Colonic mucosa (tissue), 4 donors: Measurements from ENCODE around the gene THEM5. TPM values are rescaled to one million over a fixed set of nuclear protein-coding genes. Genes with fewer than 3 reads are reported as not detected.

Source experiments
- DNase-seq: peaks from one replicate; pipeline ENCODE4 v3.0.0-alpha.2; 2020
- H3K27ac ChIP-seq: fragments of 200-600 bp; one replicate; pipeline ENCODE4 v1.8.0; 2021
- H3K27me3 ChIP-seq: fragments of 200-600 bp; one replicate; pipeline ENCODE4 v1.8.0; 2021
- H3K36me3 ChIP-seq: fragments of 200-600 bp; one replicate; pipeline ENCODE4 v1.8.0; 2021
- H3K4me1 ChIP-seq: fragments of 200-600 bp; one replicate; pipeline ENCODE4 v1.8.0; 2021; ENCODE audit warnings: mild to moderate bottlenecking
- H3K4me3 ChIP-seq: fragments of 200-600 bp; one replicate; pipeline ENCODE4 v1.8.0; 2021
- H3K9ac ChIP-seq, 2 donors: one replicate each; pipeline ENCODE4 v1.7.0; 2013; ENCODE audit warnings: control low read depth in 2 of 2, low read depth in 2 of 2, low read length in 2 of 2
- H3K9me3 ChIP-seq: fragments of 200-600 bp; one replicate; pipeline ENCODE4 v1.8.0; 2021
- intact Hi-C: fragments of 100-400 bp; cut with DNase I; formaldehyde crosslinking; loops from one replicate; pipeline ENCODE4 v1.14.1; 2022
- total RNA-seq, 2 donors: library from RNA; stranded (reverse); fragmentation: NEBNext Ultra II Directional in 1 of 2; extraction: Animal tissue kit (Norgen Biotek cat#: 25700) in 1 of 2; gene quantifications; one replicate each; pipeline ENCODE4 v1.2.1, GENCODE V29; 2021
- TF ChIP-seq, protein P1 (sequence below): fragments of 200-600 bp; IDR thresholded peaks from one replicate; pipeline ENCODE4 v1.8.0; 2022; ENCODE audit warnings: antibody characterized with exemption, mild to moderate bottlenecking
- donor health status: healthy.
- donor health status: DM: no; HTN: no; CAD: no.
- donor health status: DM: no; HTN: no; CAD: no.

Gene THEM5
- total RNA-seq, 2 donors from 2014 or later = not detected

GRCh38 chr1:151833172-151833900 lies 20.2 kb downstream of the THEM5 start:
- TF ChIP-seq, protein P1, sequence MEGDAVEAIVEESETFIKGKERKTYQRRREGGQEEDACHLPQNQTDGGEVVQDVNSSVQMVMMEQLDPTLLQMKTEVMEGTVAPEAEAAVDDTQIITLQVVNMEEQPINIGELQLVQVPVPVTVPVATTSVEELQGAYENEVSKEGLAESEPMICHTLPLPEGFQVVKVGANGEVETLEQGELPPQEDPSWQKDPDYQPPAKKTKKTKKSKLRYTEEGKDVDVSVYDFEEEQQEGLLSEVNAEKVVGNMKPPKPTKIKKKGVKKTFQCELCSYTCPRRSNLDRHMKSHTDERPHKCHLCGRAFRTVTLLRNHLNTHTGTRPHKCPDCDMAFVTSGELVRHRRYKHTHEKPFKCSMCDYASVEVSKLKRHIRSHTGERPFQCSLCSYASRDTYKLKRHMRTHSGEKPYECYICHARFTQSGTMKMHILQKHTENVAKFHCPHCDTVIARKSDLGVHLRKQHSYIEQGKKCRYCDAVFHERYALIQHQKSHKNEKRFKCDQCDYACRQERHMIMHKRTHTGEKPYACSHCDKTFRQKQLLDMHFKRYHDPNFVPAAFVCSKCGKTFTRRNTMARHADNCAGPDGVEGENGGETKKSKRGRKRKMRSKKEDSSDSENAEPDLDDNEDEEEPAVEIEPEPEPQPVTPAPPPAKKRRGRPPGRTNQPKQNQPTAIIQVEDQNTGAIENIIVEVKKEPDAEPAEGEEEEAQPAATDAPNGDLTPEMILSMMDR = no peak
- H3K4me1 ChIP-seq = peaks cover 14% of the 10 kb centered on the region
- peak overlapping the region; percentile 27 to 94 for H3K9ac ChIP-seq
- intact Hi-C loops = loop anchor here (10.0 kb wide), 2 partner anchors 139 to 239 kb away; no protein-coding TSS in a partner anchor
- no peak for DNase-seq
- H3K9me3 ChIP-seq = no peaks in the 10 kb centered on the region
- H3K4me3 ChIP-seq = no peak overlapping the region
- no peak overlapping the region for H3K27ac ChIP-seq
- peaks cover under 1% of the 10 kb centered on the region for H3K27me3 ChIP-seq
- no peaks in the 10 kb centered on the region for H3K36me3 ChIP-seq

DNA sequence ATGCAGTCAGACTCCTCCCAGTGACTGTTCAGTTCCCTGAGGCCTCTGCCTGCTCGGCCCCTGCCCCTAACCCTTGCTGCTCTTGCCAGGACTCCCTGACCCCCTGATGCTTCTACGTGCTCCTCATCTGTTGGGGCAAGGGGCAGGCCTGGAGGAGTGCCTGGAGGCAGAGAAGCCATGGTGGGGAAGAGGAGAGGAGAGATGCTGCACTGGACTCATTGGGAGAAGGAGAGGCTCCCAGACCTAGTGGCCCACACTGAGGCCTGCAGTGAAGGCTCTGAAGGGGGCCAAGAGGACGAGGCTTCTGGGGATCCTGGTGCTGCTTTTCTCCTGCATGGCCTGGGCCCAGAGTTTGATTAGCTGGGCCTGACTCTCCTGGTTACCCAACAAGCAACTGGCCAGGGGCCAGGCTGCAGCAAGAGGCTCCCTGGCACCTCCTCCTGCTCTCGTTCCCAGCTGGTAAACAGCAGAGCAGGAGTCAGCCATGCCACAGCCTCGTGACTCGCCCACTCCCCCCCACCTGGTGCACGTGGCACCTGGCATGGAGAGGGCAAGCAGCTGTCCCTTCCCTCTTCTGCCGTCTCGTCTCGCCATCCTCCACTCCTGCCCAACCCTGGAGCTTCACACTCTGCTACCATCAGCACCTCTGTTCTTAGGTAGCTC lies 21.1 kb downstream of the THEM5 start:
- intact Hi-C loops = loop anchor here (10.0 kb wide), 2 partner anchors 138 to 238 kb away; no protein-coding TSS in a partner anchor
- H3K4me3 ChIP-seq = no peak overlapping the region
- TF ChIP-seq, protein P1 = no peak
- peak overlapping the region; percentile 89 for H3K27ac ChIP-seq
- peaks cover 14% of the 10 kb centered on the region for H3K4me1 ChIP-seq
- H3K9ac ChIP-seq = peak overlapping the region; percentile 41 to 94
- peak; percentile 88 for DNase-seq
- H3K27me3 ChIP-seq = no peaks in the 10 kb centered on the region
- H3K9me3 ChIP-seq = no peaks in the 10 kb centered on the region
- no peaks in the 10 kb centered on the region for H3K36me3 ChIP-seq

DNA sequence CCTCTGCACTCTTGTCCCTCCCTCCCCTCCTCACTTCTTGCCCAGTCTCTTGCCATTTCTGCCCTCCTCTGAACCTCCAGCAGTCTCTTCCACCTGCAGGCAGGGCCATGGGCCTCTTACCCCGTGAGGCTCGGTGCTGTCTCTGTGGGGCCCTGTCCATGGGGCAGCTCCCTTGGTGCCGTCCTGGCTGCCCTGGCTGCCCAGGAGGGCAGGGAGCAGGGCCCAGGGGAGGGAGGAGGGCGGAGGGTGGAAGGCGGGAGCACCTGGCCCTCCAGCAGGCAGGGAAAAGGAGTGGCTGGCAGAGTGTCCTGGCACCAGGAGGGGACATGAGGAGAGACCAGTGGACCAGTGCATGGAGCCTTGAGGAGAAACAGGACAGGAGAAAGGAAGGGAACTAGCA lies 21.9 kb downstream of the THEM5 start, which contains the start of gene RORC:
Gene RORC (minus strand): TSS at position 198 of the 400 bp plus-strand sequence. CDS start 38 bp downstream, at position 160.
- Histone ChIP-seq H3K27me3 (no peaks in the 10 kb centered on the region), H3K9me3 (no peaks in the 10 kb centered on the region), H3K4me3 (peak within 1 kb of the TSS; percentile 33), H3K4me1 (peaks cover 14% of the 10 kb centered on the region), H3K27ac (peak within 1 kb of the TSS; percentile 89), H3K9ac (peak within 1 kb of the TSS; percentile 67 to 94), H3K36me3 (no peaks in the 10 kb centered on the region)
- TF ChIP-seq, protein P1 = no peak
- intact Hi-C loops = loop anchor here (10.0 kb wide), 2 partner anchors 137 to 237 kb away; no protein-coding TSS in a partner anchor
- peak; percentile 83 for DNase-seq

- H3K9ac ChIP-seq = peak overlapping the region; percentile 67 to 94
- no peaks in the 10 kb centered on the region for H3K9me3 ChIP-seq
- no peak for DNase-seq
- H3K36me3 ChIP-seq = no peaks in the 10 kb centered on the region
- no peaks in the 10 kb centered on the region for H3K27me3 ChIP-seq
- peak overlapping the region; percentile 89 for H3K27ac ChIP-seq
- peaks cover 14% of the 10 kb centered on the region for H3K4me1 ChIP-seq
- TF ChIP-seq, protein P1 = no peak
- intact Hi-C loops = loop anchor here (10.0 kb wide), 2 partner anchors 136 to 236 kb away; no protein-coding TSS in a partner anchor
- H3K4me3 ChIP-seq = peak overlapping the region; percentile 33
Observed at GRCh38 chr1:151831256-151831591, 22.3 kb downstream of the THEM5 start.

DNA sequence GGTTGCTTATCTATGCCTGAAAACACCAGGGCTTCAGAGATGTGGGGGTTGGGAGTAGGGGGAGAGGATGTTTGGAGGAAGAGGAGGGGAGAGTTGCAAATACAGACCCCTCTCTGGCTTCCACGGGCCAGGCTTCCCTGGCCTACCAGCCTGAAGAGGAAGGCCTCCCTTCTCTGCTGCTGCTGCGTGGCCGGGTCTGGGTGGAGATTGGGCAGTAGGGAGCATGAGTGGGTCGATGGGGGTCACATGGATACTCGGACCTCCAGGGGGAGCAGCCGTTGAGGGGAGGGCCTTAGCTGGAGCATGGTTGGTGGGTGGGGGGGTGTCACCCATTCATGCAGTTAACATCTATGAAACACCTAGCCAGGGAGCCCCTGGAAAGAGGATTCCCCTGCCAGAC lies 23.5 kb downstream of the THEM5 start:
- Histone ChIP-seq H3K9ac (peak overlapping the region in 1 of 2 donors; percentile 47), H3K4me3 (no peak overlapping the region), H3K27ac (no peak overlapping the region), H3K9me3 (no peaks in the 10 kb centered on the region), H3K27me3 (no peaks in the 10 kb centered on the region), H3K36me3 (no peaks in the 10 kb centered on the region), H3K4me1 (peaks cover 14% of the 10 kb centered on the region)
- TF ChIP-seq, protein P1 = no peak
- intact Hi-C loops = loop anchor here (10.0 kb wide), 2 partner anchors 135 to 235 kb away; no protein-coding TSS in a partner anchor
- DNase-seq = no peak
